SK-N-SH (cell line): Measurements from ENCODE around the gene HAGHL. TPM values are rescaled to one million over a fixed set of nuclear protein-coding genes. Genes with fewer than 3 reads are reported as not detected.

Source experiments
- CTCF ChIA-PET: fragments of 300-600, 350-600 bp; formaldehyde crosslinking; extraction: SDS; loops from one replicate; lab custom pipeline; 2021; lab: Yijun Ruan, JAX
- POLR2A ChIA-PET: fragments of 350-600 bp; sonication (Branson Sonifier 250); formaldehyde crosslinking; extraction: SDS; loops from one replicate; lab custom pipeline; 2020; ENCODE audit warnings: antibody characterized with exemption, inconsistent platforms; lab: Yijun Ruan, JAX
- DNase-seq: peaks from one replicate; pipeline ENCODE4 v3.0.0; 2012
- H2AFZ ChIP-seq: fragments of 200-600 bp; sonication (generic); 2 replicates; pipeline ENCODE4 v1.8.1; 2016; ENCODE audit warnings: antibody characterized with exemption, mild to moderate bottlenecking, low read depth
- H3F3A ChIP-seq: fragments of 200-600 bp; sonication (generic); replicated peaks from 2 replicates; pipeline ENCODE3; 2016; ENCODE audit warnings: antibody characterized with exemption, mild to moderate bottlenecking; ENCODE audit not compliant: insufficient read depth
- H3K27ac ChIP-seq, 2 experiments: fragments of 200-500 bp in 1 of 2; fragments of 200-600 bp in 1 of 2; sonication (Bioruptor generic) in 1 of 2; sonication (generic), shearing (Covaris generic) in 1 of 2; 2 replicates each; pipeline versions ENCODE4 v1.5.1 to v1.6.1; 2014 to 2016; ENCODE audit warnings: low read depth in 2 of 2, inconsistent platforms in 1 of 2, low read length in 1 of 2, mild to moderate bottlenecking in 1 of 2, mixed read lengths in 1 of 2
- H3K27me3 ChIP-seq: fragments of 200-600 bp; sonication (generic), shearing (Covaris generic); 2 replicates; pipeline ENCODE4 v1.6.1; 2016; ENCODE audit warnings: mixed run types; ENCODE audit not compliant: insufficient read depth
- H3K36me3 ChIP-seq, 2 experiments: fragments of 200-500 bp in 1 of 2; fragments of 200-600 bp in 1 of 2; sonication (Bioruptor generic) in 1 of 2; sonication (generic) in 1 of 2; replicated peaks in 1 of 2; 2 replicates each; pipeline versions ENCODE3 to v1.5.1; 2014 to 2016; ENCODE audit warnings: low read length in 1 of 2, mild to moderate bottlenecking in 1 of 2; ENCODE audit not compliant: insufficient read depth in 2 of 2, control insufficient read depth in 1 of 2
- H3K4me1 ChIP-seq, 2 experiments: fragments of 200-500 bp in 1 of 2; fragments of 200-600 bp in 1 of 2; sonication (Bioruptor generic) in 1 of 2; sonication (generic), shearing (Covaris generic) in 1 of 2; 2 replicates each; pipeline versions ENCODE4 v1.5.1 to v1.6.1; 2014 to 2016; ENCODE audit warnings: low read depth in 1 of 2, low read length in 1 of 2, mixed run types in 1 of 2; ENCODE audit not compliant: insufficient read depth in 2 of 2, control insufficient read depth in 1 of 2
- H3K4me2 ChIP-seq: fragments of 200-600 bp; sonication (generic), shearing (Covaris generic); 2 replicates; pipeline ENCODE4 v1.6.1; 2017; ENCODE audit warnings: mixed run types
- H3K4me3 ChIP-seq, 2 experiments: fragments of 200-500 bp in 1 of 2; fragments of 200-600 bp in 1 of 2; sonication (Bioruptor generic) in 1 of 2; sonication (generic), shearing (Covaris generic) in 1 of 2; 2 replicates each; pipeline versions ENCODE4 v1.5.1 to v1.8.1; 2014 to 2016; ENCODE audit warnings: low read depth in 2 of 2, inconsistent platforms in 1 of 2, low read length in 1 of 2, mild to moderate bottlenecking in 1 of 2, mixed read lengths in 1 of 2, moderate library complexity in 1 of 2
- H3K79me2 ChIP-seq: fragments of 200-600 bp; sonication (generic); 2 replicates; pipeline ENCODE4 v1.8.1; 2017; ENCODE audit warnings: mild to moderate bottlenecking; ENCODE audit not compliant: insufficient read depth
- H3K9ac ChIP-seq: fragments of 200-600 bp; sonication (generic); 2 replicates; pipeline ENCODE4 v1.6.1; 2017; ENCODE audit warnings: mixed run types
- H3K9me2 ChIP-seq: fragments of 200-600 bp; sonication (generic); 2 replicates; pipeline ENCODE4 v1.6.1; 2017; ENCODE audit warnings: mixed run types
- H3K9me3 ChIP-seq: fragments of 200-600 bp; sonication (generic); 2 replicates; pipeline ENCODE4 v1.6.1; 2017; ENCODE audit warnings: mixed run types, mild to moderate bottlenecking, moderate library complexity
- H4K20me1 ChIP-seq: fragments of 200-600 bp; sonication (generic); 2 replicates; pipeline ENCODE4 v1.6.1; 2017; ENCODE audit warnings: mild to moderate bottlenecking, mixed run types; ENCODE audit not compliant: insufficient read depth
- EZH2phosphoT487 ChIP-seq: fragments of 200-600 bp; sonication (generic); IDR thresholded peaks from 2 replicates; pipeline ENCODE4 v1.6.1; 2017; ENCODE audit warnings: low read depth, mixed run types, mild to moderate bottlenecking, antibody characterized with exemption, moderate library complexity, borderline replicate concordance
- FOSL2 ChIP-seq: IDR thresholded peaks from 2 replicates; pipeline ENCODE4 v1.4.0; 2012; ENCODE audit warnings: low read depth, mild to moderate bottlenecking, moderate library complexity, borderline replicate concordance
- IRF3 ChIP-seq: fragments of 150-350 bp; IDR thresholded peaks from 2 replicates; pipeline ENCODE4 v1.6.1; 2016; ENCODE audit warnings: mild to moderate bottlenecking, low read depth, low read length
- JUND ChIP-seq: IDR thresholded peaks from 2 replicates; pipeline ENCODE4 v1.4.0; 2012
- PBX3 ChIP-seq: IDR thresholded peaks from 2 replicates; pipeline ENCODE4; 2012
- RXRA ChIP-seq: IDR thresholded peaks from 2 replicates; pipeline ENCODE4 v1.4.0; 2012; ENCODE audit warnings: low read depth, mild to moderate bottlenecking, borderline replicate concordance
- TEAD4 ChIP-seq: IDR thresholded peaks from 2 replicates; pipeline ENCODE4 v1.4.0; 2012; ENCODE audit warnings: mild to moderate bottlenecking, borderline replicate concordance; ENCODE audit not compliant: insufficient read depth
- WGBS: methylation state at CpG from one replicate; pipeline ENCODE4 v1.1.6; 2017; ENCODE audit warnings: low lambda C conversion rate; 5-methylcytosine and 5-hydroxymethylcytosine counted together
- polyA plus RNA-seq, 3 experiments: library from polyadenylated mRNA; depleted of rRNA; stranded (reverse); fragments of >200 nt; gene quantifications; 2 replicates each; pipeline ENCODE4 v1.2.3, GENCODE V29; 2012

Gene HAGHL
- polyA plus RNA-seq, 1 of the 3 experiments (the other 2 are of a cell fraction): 65.5 TPM

- Histone ChIP-seq H3F3A (peaks cover 20% of the 10 kb centered on the region), H2AFZ (no peak overlapping the region), H3K36me3 (peaks cover 0 to 2% of the 10 kb centered on the region in 2 experiments), H3K4me1 (no peaks in the 10 kb centered on the region), H3K9me3 (no peaks in the 10 kb centered on the region), H3K27ac (no peak overlapping the region), H4K20me1 (peaks cover 18% of the 10 kb centered on the region), H3K79me2 (peaks cover 22% of the 10 kb centered on the region), H3K4me2 (no peak overlapping the region), H3K9ac (no peak overlapping the region), H3K9me2 (no peaks in the 10 kb centered on the region), H3K4me3 (no peak overlapping the region), H3K27me3 (no peaks in the 10 kb centered on the region)
- ChIA-PET POLR2A (no interaction called here), CTCF (no interaction called here)
- no peak for DNase-seq
- TF ChIP-seq EZH2phosphoT487 (no peak), RXRA (no peak)
- 78% methylated on average over 52 of the region's 71 CpGs for WGBS
These were observed 31.4 kb upstream of the HAGHL start for GRCh38 chr16:695355-696089.

- H3K9ac ChIP-seq: no peak overlapping the region
- no peak for DNase-seq
- H2AFZ ChIP-seq: no peak overlapping the region
- H3K27ac ChIP-seq: no peak overlapping the region
- no peaks in the 10 kb centered on the region for H3K27me3 ChIP-seq
- H3K4me1 ChIP-seq: peaks cover 3 to 6% of the 10 kb centered on the region in 2 experiments; a peak in 1 of 4 replicates
- ChIA-PET CTCF (interaction anchor here (1.2 kb wide), 1 partner anchor 8 kb away, joined by 4 read pairs; no protein-coding TSS in a partner anchor), POLR2A (no interaction called here)
- TF ChIP-seq IRF3: no peak
- TF ChIP-seq FOSL2: no peak
- no peak for TF ChIP-seq PBX3
- no peak for TF ChIP-seq TEAD4
- TF ChIP-seq JUND: no peak
- H3F3A ChIP-seq: no peaks in the 10 kb centered on the region
- no peak overlapping the region for H3K4me2 ChIP-seq
- WGBS: 79% methylated on average over 10 of the region's 19 CpGs
- H3K36me3 ChIP-seq: peaks cover 0 to 2% of the 10 kb centered on the region in 2 experiments
- no peak overlapping the region for H3K4me3 ChIP-seq
- peaks cover 52% of the 10 kb centered on the region for H4K20me1 ChIP-seq
- H3K9me3 ChIP-seq: no peaks in the 10 kb centered on the region
- H3K9me2 ChIP-seq: no peaks in the 10 kb centered on the region
- peaks cover 56% of the 10 kb centered on the region for H3K79me2 ChIP-seq
These were observed 27.8 kb upstream of the HAGHL start for GRCh38 chr16:698911-699671.
